Stimulated activated CD4-positive, alpha-beta T cell treated with anti-CD3 and anti-CD28 coated beads, Interleukin-12 subunit alpha, Interleukin-12 subunit beta, amount 100 ng/mL, for 24 hours (primary cell): Measurements from ENCODE around the gene ITGBL1.

Source experiments
- DNase-seq, 2 experiments: peaks; one replicate each; pipeline ENCODE4 v3.0.0-alpha.2; 2020; ENCODE audit warnings: low read depth in 2 of 2

Gene ITGBL1

GRCh38 chr13:101565317-101565716 is 112.8 kb downstream of the ITGBL1 start:
- no peak for DNase-seq

GRCh38 chr13:101567841-101568240 is 115.4 kb downstream of the ITGBL1 start:
- no peak for DNase-seq

- DNase-seq = no peak
Measured at GRCh38 chr13:101569807-101570206, 117.3 kb downstream of the ITGBL1 start.

- DNase-seq = no peak
Measured at GRCh38 chr13:101570410-101570809, 117.9 kb downstream of the ITGBL1 start.

- DNase-seq = no peak
Measured at GRCh38 chr13:101572456-101572855, 120.0 kb downstream of the ITGBL1 start.

GRCh38 chr13:101575581-101575980 is 123.1 kb downstream of the ITGBL1 start:
- DNase-seq = no peak

- no peak for DNase-seq
Measured at GRCh38 chr13:101576455-101576854, 124.0 kb downstream of the ITGBL1 start.

- no peak for DNase-seq
Measured at GRCh38 chr13:101576977-101577376, 124.5 kb downstream of the ITGBL1 start.

GRCh38 chr13:101579281-101579802 is 126.9 kb downstream of the ITGBL1 start:
- DNase-seq = no peak

GRCh38 chr13:101584331-101584730 is 131.9 kb downstream of the ITGBL1 start:
- no peak for DNase-seq

GRCh38 chr13:101590479-101590878 is 138.0 kb downstream of the ITGBL1 start:
- no peak for DNase-seq

GRCh38 chr13:101594936-101595335 is 142.5 kb downstream of the ITGBL1 start:
- no peak for DNase-seq

GRCh38 chr13:101596803-101597202 is 144.3 kb downstream of the ITGBL1 start:
- no peak for DNase-seq

- no peak for DNase-seq
Measured at GRCh38 chr13:101611491-101612475, 159.3 kb downstream of the ITGBL1 start.

- no peak for DNase-seq
Measured at GRCh38 chr13:101612735-101613134, 160.3 kb downstream of the ITGBL1 start.

- DNase-seq = no peak
Measured at GRCh38 chr13:101614491-101614890, 162.0 kb downstream of the ITGBL1 start.

- DNase-seq = no peak
Measured at GRCh38 chr13:101618440-101619187, 166.1 kb downstream of the ITGBL1 start.

- no peak for DNase-seq
Measured at GRCh38 chr13:101621099-101621498, 168.6 kb downstream of the ITGBL1 start.

- DNase-seq = no peak
Measured at GRCh38 chr13:101623470-101624209, 171.2 kb downstream of the ITGBL1 start.

GRCh38 chr13:101624210-101624922 is 171.9 kb downstream of the ITGBL1 start:
- DNase-seq = no peak

- DNase-seq = no peak
Measured at GRCh38 chr13:101624981-101625380, 172.5 kb downstream of the ITGBL1 start.
